ES-I3 (cell line): Measurements from ENCODE around the gene VAPB.
"Not testable (repeated sequence)": the region's sequence is repeated elsewhere in the genome, so short reads cannot be mapped to it uniquely, and the experiment has no call there.

Source experiments
- H3K36me3 ChIP-seq: 2 replicates; pipeline ENCODE4 v1.6.1; 2013; ENCODE audit warnings: mild to moderate bottlenecking, low read length, control low read depth, moderate library complexity; ENCODE audit not compliant: insufficient read depth
- H3K4me1 ChIP-seq: 2 replicates; pipeline ENCODE4 v1.6.1; 2013; ENCODE audit warnings: mild to moderate bottlenecking, control low read depth, low read length; ENCODE audit not compliant: insufficient read depth
- H3K9ac ChIP-seq: 2 replicates; pipeline ENCODE4 v1.6.1; 2013; ENCODE audit warnings: low read depth, mild to moderate bottlenecking, low read length, moderate library complexity
- H3K9me3 ChIP-seq: 2 replicates; pipeline ENCODE4 v1.6.1; 2013; ENCODE audit warnings: mild to moderate bottlenecking, low read length, moderate library complexity; ENCODE audit not compliant: control insufficient read depth, insufficient read depth

Gene VAPB

GRCh38 chr20:58427571-58427970 lies 38.5 kb downstream of the VAPB start:
- H3K9me3 ChIP-seq, H3K4me1 ChIP-seq, H3K36me3 ChIP-seq, H3K9ac ChIP-seq: not testable (repeated sequence)

GRCh38 chr20:58428364-58428763 lies 39.3 kb downstream of the VAPB start:
- Histone ChIP-seq H3K36me3 (peaks cover 4% of the 10 kb centered on the region; the same call in 1 of the 2 replicates), H3K9ac (no peak overlapping the region), H3K4me1 (no peaks in the 10 kb centered on the region; the same call in 1 of the 2 replicates)

GRCh38 chr20:58429303-58429702 lies 40.3 kb downstream of the VAPB start:
- Histone ChIP-seq H3K36me3 (peaks cover 4% of the 10 kb centered on the region; the same call in 1 of the 2 replicates), H3K9me3 (no peaks in the 10 kb centered on the region), H3K9ac (no peak overlapping the region), H3K4me1 (peaks cover 4% of the 10 kb centered on the region; the same call in 1 of the 2 replicates)

More at GRCh38 chr20:58428364-58428763, 39.3 kb downstream of the VAPB start:
- no peaks in the 10 kb centered on the region for H3K9me3 ChIP-seq

GRCh38 chr20:58431134-58431533 lies 42.1 kb downstream of the VAPB start:
- H3K36me3 ChIP-seq: peaks cover 4% of the 10 kb centered on the region; the same call in 1 of the 2 replicates
- H3K9me3 ChIP-seq: no peaks in the 10 kb centered on the region
- H3K9ac ChIP-seq: no peak overlapping the region
- H3K4me1 ChIP-seq: peaks cover 14% of the 10 kb centered on the region

- Histone ChIP-seq H3K9ac (no peak overlapping the region), H3K36me3 (peaks cover 5% of the 10 kb centered on the region; the same call in 1 of the 2 replicates), H3K9me3 (no peaks in the 10 kb centered on the region), H3K4me1 (peaks cover 14% of the 10 kb centered on the region)
Measured at GRCh38 chr20:58432186-58432954, 43.3 kb downstream of the VAPB start.

GRCh38 chr20:58433029-58433647 lies 44.1 kb downstream of the VAPB start:
- Histone ChIP-seq H3K9ac (no peak overlapping the region), H3K9me3 (no peaks in the 10 kb centered on the region), H3K4me1 (peaks cover 14% of the 10 kb centered on the region), H3K36me3 (peaks cover 11% of the 10 kb centered on the region; the same call in 1 of the 2 replicates)

- Histone ChIP-seq H3K9me3 (no peaks in the 10 kb centered on the region), H3K9ac (no peak overlapping the region), H3K4me1 (peaks cover 17% of the 10 kb centered on the region), H3K36me3 (peaks cover 11% of the 10 kb centered on the region; the same call in 1 of the 2 replicates)
Measured at GRCh38 chr20:58433759-58434158, 44.7 kb downstream of the VAPB start.

GRCh38 chr20:58434326-58434725 lies 45.3 kb downstream of the VAPB start:
- Histone ChIP-seq H3K9ac (no peak overlapping the region), H3K9me3 (no peaks in the 10 kb centered on the region), H3K4me1 (peaks cover 23% of the 10 kb centered on the region), H3K36me3 (peaks cover 11% of the 10 kb centered on the region; the same call in 1 of the 2 replicates)

GRCh38 chr20:58435237-58435636 lies 46.2 kb downstream of the VAPB start:
- no peaks in the 10 kb centered on the region for H3K9me3 ChIP-seq
- H3K9ac ChIP-seq: no peak overlapping the region
- peaks cover 11% of the 10 kb centered on the region; the same call in 1 of the 2 replicates for H3K36me3 ChIP-seq
- H3K4me1 ChIP-seq: peaks cover 27% of the 10 kb centered on the region

- Histone ChIP-seq H3K9ac (no peak overlapping the region), H3K9me3 (no peaks in the 10 kb centered on the region), H3K4me1 (peaks cover 27% of the 10 kb centered on the region), H3K36me3 (peaks cover 11% of the 10 kb centered on the region; the same call in 1 of the 2 replicates)
Measured at GRCh38 chr20:58436868-58437645, 48.0 kb downstream of the VAPB start.

GRCh38 chr20:58438970-58439808 lies 50.2 kb downstream of the VAPB start:
- H3K9me3 ChIP-seq: no peaks in the 10 kb centered on the region
- 0 out of 2 replicates have a peak, but pooled peaks cover 9% of the 10 kb centered on the region for H3K36me3 ChIP-seq
- peaks cover 24% of the 10 kb centered on the region for H3K4me1 ChIP-seq
- no peak overlapping the region for H3K9ac ChIP-seq

- no peaks in the 10 kb centered on the region for H3K9me3 ChIP-seq
- no peak overlapping the region for H3K9ac ChIP-seq
- H3K4me1 ChIP-seq: peaks cover 16% of the 10 kb centered on the region
- 0 out of 2 replicates have a peak, but pooled peaks cover 9% of the 10 kb centered on the region for H3K36me3 ChIP-seq
Measured at GRCh38 chr20:58440021-58440767, 51.2 kb downstream of the VAPB start.

GRCh38 chr20:58441723-58442122 lies 52.7 kb downstream of the VAPB start:
- Histone ChIP-seq H3K9ac (no peak overlapping the region), H3K9me3 (no peaks in the 10 kb centered on the region), H3K36me3 (0 out of 2 replicates have a peak, but pooled peaks cover 9% of the 10 kb centered on the region), H3K4me1 (peaks cover 13% of the 10 kb centered on the region)
